Lower lobe of right lung (tissue), 2 donors: Measurements from ENCODE around the gene BPIFB6. TPM values are rescaled to one million over a fixed set of nuclear protein-coding genes. Genes with fewer than 3 reads are reported as not detected.

Experiments used
- ATAC-seq, 2 donors: fragments of 200-7000 bp; cut with Tn5 transposase; one replicate each; pipeline ENCODE4 v1.9.1; 2020 to 2022; ENCODE audit warnings: mild to moderate bottlenecking in 2 of 2, moderate library complexity in 2 of 2
- DNase-seq: peaks from one replicate; pipeline ENCODE4 v3.0.0-alpha.2; 2020
- H3K27ac ChIP-seq: fragments of 200-600 bp; one replicate; pipeline ENCODE4 v1.8.0; 2022
- H3K27me3 ChIP-seq: fragments of 200-600 bp; one replicate; pipeline ENCODE4 v1.8.0; 2022; ENCODE audit warnings: low read depth
- H3K36me3 ChIP-seq: fragments of 200-600 bp; one replicate; pipeline ENCODE4 v1.8.0; 2022; ENCODE audit warnings: mild to moderate bottlenecking
- H3K4me1 ChIP-seq: fragments of 200-600 bp; one replicate; pipeline ENCODE4 v1.8.0; 2022
- H3K4me3 ChIP-seq: fragments of 200-600 bp; one replicate; pipeline ENCODE4 v1.8.0; 2022; ENCODE audit warnings: mild to moderate bottlenecking
- H3K9me3 ChIP-seq: fragments of 200-600 bp; one replicate; pipeline ENCODE4 v1.8.0; 2022
- CTCF ChIP-seq: fragments of 200-600 bp; IDR thresholded peaks from one replicate; pipeline ENCODE4 v1.8.0; 2022; ENCODE audit warnings: antibody characterized with exemption, mild to moderate bottlenecking
- intact Hi-C: fragments of 100-400 bp; cut with DNase I; formaldehyde crosslinking; loops from one replicate; pipeline ENCODE4 v1.11.0; 2022
- total RNA-seq: library from RNA; stranded (reverse); fragmentation: NEBNext Ultra II Directional; extraction: Animal tissue kit (Norgen Biotek cat#: 25700); gene quantifications from one replicate; pipeline ENCODE4 v1.2.1, GENCODE V29; 2021
- donor health status: DM: no; HTN: yes; CAD: no; lungs with severe emphysema.

BPIFB6 gene
- total RNA-seq, 1 donor from 2014 or later: not detected

- ATAC-seq (no peak), DNase-seq (no peak)
- no peaks in the 10 kb centered on the region for H3K9me3 ChIP-seq
- no peak overlapping the region for H3K27ac ChIP-seq
- no peaks in the 10 kb centered on the region for H3K27me3 ChIP-seq
- no peaks in the 10 kb centered on the region for H3K4me1 ChIP-seq
- intact Hi-C loops: no loop called here
- no peak for TF ChIP-seq CTCF
- no peaks in the 10 kb centered on the region for H3K36me3 ChIP-seq
- no peak overlapping the region for H3K4me3 ChIP-seq
Measured at GRCh38 chr20:33065785-33066184, 34.3 kb downstream of the BPIFB6 start.

GRCh38 chr20:33067806-33068205 lies 36.4 kb downstream of the BPIFB6 start:
- H3K9me3 ChIP-seq: no peaks in the 10 kb centered on the region
- TF ChIP-seq CTCF: no peak
- DNase-seq (no peak), ATAC-seq (no peak)
- H3K36me3 ChIP-seq: no peaks in the 10 kb centered on the region
- no peak overlapping the region for H3K27ac ChIP-seq
- no peaks in the 10 kb centered on the region for H3K27me3 ChIP-seq
- no peaks in the 10 kb centered on the region for H3K4me1 ChIP-seq
- H3K4me3 ChIP-seq: no peak overlapping the region
- intact Hi-C loops: no loop called here

GRCh38 chr20:33068251-33068939 lies 36.9 kb downstream of the BPIFB6 start:
- Histone ChIP-seq H3K27ac (no peak overlapping the region), H3K9me3 (no peaks in the 10 kb centered on the region), H3K36me3 (no peaks in the 10 kb centered on the region), H3K4me1 (no peaks in the 10 kb centered on the region), H3K27me3 (no peaks in the 10 kb centered on the region), H3K4me3 (no peak overlapping the region)
- ATAC-seq (no peak), DNase-seq (no peak)
- TF ChIP-seq CTCF: no peak
- intact Hi-C loops: no loop called here

GRCh38 chr20:33069673-33070072 lies 38.2 kb downstream of the BPIFB6 start:
- intact Hi-C loops: no loop called here
- DNase-seq: no peak
- Histone ChIP-seq H3K27ac (no peak overlapping the region), H3K27me3 (no peaks in the 10 kb centered on the region), H3K36me3 (no peaks in the 10 kb centered on the region), H3K4me1 (no peaks in the 10 kb centered on the region), H3K4me3 (no peak overlapping the region), H3K9me3 (no peaks in the 10 kb centered on the region)
- no peak for ATAC-seq
- no peak for TF ChIP-seq CTCF

- intact Hi-C loops: no loop called here
Measured at GRCh38 chr20:33070111-33071053, 38.9 kb downstream of the BPIFB6 start.

More at GRCh38 chr20:33070111-33071053, 38.9 kb downstream of the BPIFB6 start:
- no peak overlapping the region for H3K27ac ChIP-seq
- no peaks in the 10 kb centered on the region for H3K4me1 ChIP-seq
- H3K27me3 ChIP-seq: no peaks in the 10 kb centered on the region
- TF ChIP-seq CTCF: no peak
- H3K36me3 ChIP-seq: no peaks in the 10 kb centered on the region
- ATAC-seq (no peak), DNase-seq (no peak)
- no peaks in the 10 kb centered on the region for H3K9me3 ChIP-seq
- no peak overlapping the region for H3K4me3 ChIP-seq
